Right lobe of liver (tissue), 6 donors: ENCODE data around the gene LHX6. TPM values are rescaled to one million over a fixed set of nuclear protein-coding genes. Genes with fewer than 3 reads are reported as not detected.

Source experiments
- ATAC-seq, 4 donors: fragments of 200-7000 bp; cut with Tn5 transposase; one replicate each; pipeline ENCODE4 v1.9.1; 2020; ENCODE audit warnings: mild to moderate bottlenecking in 4 of 4, moderate library complexity in 4 of 4
- DNase-seq, 3 donors: peaks; one replicate each; pipeline ENCODE4 v3.0.0-alpha.2; 2020
- H3K27ac ChIP-seq, 3 donors: fragments of 200-600 bp; one replicate each; pipeline ENCODE4 v1.8.0; 2022
- H3K27me3 ChIP-seq, 2 donors: fragments of 200-600 bp; one replicate each; pipeline ENCODE4 v1.8.0; 2022
- H3K36me3 ChIP-seq, 4 donors: fragments of 200-600 bp; sonication (generic) in 1 of 4; one replicate each; pipeline versions ENCODE4 v1.5.1 to v1.8.0; 2017 to 2022; ENCODE audit warnings: control low read depth in 1 of 4
- H3K4me1 ChIP-seq, 4 donors: fragments of 200-600 bp; sonication (generic) in 1 of 4; one replicate each; pipeline versions ENCODE4 v1.5.1 to v1.8.0; 2017 to 2022; ENCODE audit warnings: control low read depth in 1 of 4
- H3K4me3 ChIP-seq, 3 donors: fragments of 200-600 bp; one replicate each; pipeline ENCODE4 v1.8.0; 2022
- H3K9me3 ChIP-seq, 4 donors: fragments of 200-600 bp; sonication (generic) in 1 of 4; one replicate each; pipeline versions ENCODE4 v1.5.1 to v1.8.0; 2017 to 2022; ENCODE audit warnings: control low read depth in 1 of 4
- CTCF ChIP-seq, 4 donors: fragments of 200-600 bp in 3 of 4; fragments of 450-650 bp in 1 of 4; IDR thresholded peaks; one replicate each; pipeline versions ENCODE4 v1.5.1 to v1.8.0; 2016 to 2022; ENCODE audit warnings: antibody characterized with exemption in 4 of 4, mild to moderate bottlenecking in 2 of 4
- POLR2A ChIP-seq: fragments of 450-650 bp; IDR thresholded peaks from one replicate; pipeline ENCODE4 v1.6.1; 2017; ENCODE audit warnings: antibody characterized with exemption, mild to moderate bottlenecking
- WGBS: methylation state at CpG from one replicate; pipeline ENCODE4 v1.1.6; 2018; ENCODE audit warnings: low coverage, low lambda C conversion rate; ENCODE audit not compliant: insufficient coverage; ENCODE audit errors: missing lambda C conversion rate; 5-methylcytosine and 5-hydroxymethylcytosine counted together
- intact Hi-C, 2 donors: fragments of 100-400 bp; cut with DNase I; formaldehyde crosslinking; loops; one replicate each; pipeline versions ENCODE4 v1.11.2 to v1.14.1; 2022
- total RNA-seq, 6 experiments: library from RNA; depleted of rRNA in 2 of 6; stranded (reverse); fragments of >200 nt in 2 of 6; fragmentation: NEBNext Ultra II Directional in 3 of 6; extraction: Animal tissue kit (Norgen Biotek cat#: 25700) in 3 of 6; gene quantifications; one replicate each; pipeline versions ENCODE4 v1.1.0 to v1.2.4, GENCODE V29; 2016 to 2023
- donor health status: DM: no; HTN: yes; CAD: no.
- donor health status: DM: no; HTN: no; CAD: no.
- donor health status: DM: no; HTN: no; CAD: no.
- donor health status: DM: no; HTN: yes; CAD: no.
- donor health status: DM: no; HTN: yes; CAD: no.

LHX6 gene
- total RNA-seq, 6 experiments from 2014 or later: 0.20 to 0.51 (median 0.32) TPM

- intact Hi-C loops: no loop called here
- TF ChIP-seq CTCF (IDR thresholded peaks at IDR 0.05): no peak
- Histone ChIP-seq H3K9me3 (no peaks in the 10 kb centered on the region), H3K27ac (no peak overlapping the region), H3K27me3 (no peaks in the 10 kb centered on the region), H3K4me1 (no peaks in the 10 kb centered on the region), H3K4me3 (no peak overlapping the region), H3K36me3 (no peaks in the 10 kb centered on the region)
- DNase-seq (no peak), ATAC-seq (no peak)
- 90% methylated on average over 5 of the region's 5 CpGs for WGBS
Observed at GRCh38 chr9:122204055-122204454, 24.7 kb downstream of the LHX6 start.

- no peak for TF ChIP-seq CTCF (IDR thresholded peaks at IDR 0.05)
- no peak for TF ChIP-seq POLR2A
- 80% methylated on average over 2 of the region's 3 CpGs for WGBS
- no peak overlapping the region for H3K27ac ChIP-seq
- H3K36me3 ChIP-seq: no peaks in the 10 kb centered on the region
- DNase-seq (no peak), ATAC-seq (no peak)
- H3K27me3 ChIP-seq: no peaks in the 10 kb centered on the region
- H3K4me3 ChIP-seq: no peak overlapping the region
- intact Hi-C loops: no loop called here
- no peaks in the 10 kb centered on the region for H3K9me3 ChIP-seq
- no peaks in the 10 kb centered on the region for H3K4me1 ChIP-seq
Observed at GRCh38 chr9:122202111-122202510, 26.6 kb downstream of the LHX6 start.

GRCh38 chr9:122201641-122202040, 27.1 kb downstream of the LHX6 start:
- no peak overlapping the region for H3K4me3 ChIP-seq
- H3K27ac ChIP-seq: no peak overlapping the region
- DNase-seq (no peak), ATAC-seq (no peak)
- no peaks in the 10 kb centered on the region for H3K4me1 ChIP-seq
- H3K9me3 ChIP-seq: no peaks in the 10 kb centered on the region
- intact Hi-C loops: no loop called here
- WGBS: no CpG with 5 or more reads among the region's 1 CpG
- H3K27me3 ChIP-seq: no peaks in the 10 kb centered on the region
- TF ChIP-seq CTCF (IDR thresholded peaks at IDR 0.05) (no peak), POLR2A (no peak)
- H3K36me3 ChIP-seq: no peaks in the 10 kb centered on the region

- no peak overlapping the region for H3K27ac ChIP-seq
- intact Hi-C loops: no loop called here
- no peak for TF ChIP-seq CTCF (IDR thresholded peaks at IDR 0.05)
- TF ChIP-seq POLR2A: no peak
- no peaks in the 10 kb centered on the region for H3K36me3 ChIP-seq
- no peaks in the 10 kb centered on the region for H3K9me3 ChIP-seq
- no peaks in the 10 kb centered on the region for H3K4me1 ChIP-seq
- ATAC-seq (no peak), DNase-seq (no peak)
- H3K27me3 ChIP-seq: no peaks in the 10 kb centered on the region
- H3K4me3 ChIP-seq: no peak overlapping the region
- WGBS: 69% methylated on average over 2 of the region's 7 CpGs
Observed at GRCh38 chr9:122200960-122201595, 27.7 kb downstream of the LHX6 start.

GRCh38 chr9:122197882-122198281, 30.9 kb downstream of the LHX6 start:
- intact Hi-C loops: no loop called here
- 60% methylated on average over 2 of the region's 4 CpGs for WGBS
- ATAC-seq: no peak
- no peak for TF ChIP-seq CTCF (IDR thresholded peaks at IDR 0.05)
- no peak for TF ChIP-seq POLR2A
- Histone ChIP-seq H3K4me1 (no peaks in the 10 kb centered on the region), H3K27ac (no peak overlapping the region), H3K36me3 (no peaks in the 10 kb centered on the region), H3K9me3 (no peaks in the 10 kb centered on the region), H3K4me3 (no peak overlapping the region), H3K27me3 (no peaks in the 10 kb centered on the region)
- DNase-seq: no peak
